H9 (cell line): ENCODE data around the gene TPCN2. TPM values are rescaled to one million over a fixed set of nuclear protein-coding genes. Genes with fewer than 3 reads are reported as not detected.

Source experiments
- DNase-seq: peaks from one replicate; pipeline ENCODE4 v3.0.0-alpha.2; 2017
- H2AFZ ChIP-seq: one replicate; pipeline ENCODE4 v1.6.1; 2013; ENCODE audit warnings: mild to moderate bottlenecking, low read length, control low read depth, moderate library complexity
- H2AK5ac ChIP-seq: 2 replicates; pipeline ENCODE4 v1.6.1; 2013; ENCODE audit warnings: low read length, control low read depth, mixed read lengths; ENCODE audit not compliant: insufficient read length
- H2BK120ac ChIP-seq: one replicate; pipeline ENCODE4 v1.6.1; 2013; ENCODE audit warnings: low read depth, mild to moderate bottlenecking, low read length, control low read depth, inconsistent platforms; ENCODE audit not compliant: poor library complexity, severe bottlenecking
- H2BK12ac ChIP-seq: 2 replicates; pipeline ENCODE4 v1.6.1; 2013; ENCODE audit warnings: low read length, control low read depth, mixed read lengths, low read depth; ENCODE audit not compliant: insufficient read length
- H2BK15ac ChIP-seq: 2 replicates; pipeline ENCODE4 v1.6.1; 2013; ENCODE audit warnings: low read depth, low read length, control low read depth
- H2BK20ac ChIP-seq: one replicate; pipeline ENCODE4 v1.6.1; 2013; ENCODE audit warnings: low read depth, mild to moderate bottlenecking, low read length, control low read depth, inconsistent platforms; ENCODE audit not compliant: poor library complexity, severe bottlenecking
- H2BK5ac ChIP-seq: 2 replicates; pipeline ENCODE4 v1.6.1; 2013; ENCODE audit warnings: low read length, control low read depth, mixed read lengths; ENCODE audit not compliant: insufficient read length
- H3K14ac ChIP-seq: 2 replicates; pipeline ENCODE4 v1.6.1; 2013; ENCODE audit warnings: low read length, control low read depth; ENCODE audit not compliant: insufficient read depth
- H3K18ac ChIP-seq: 2 replicates; pipeline ENCODE4 v1.6.1; 2013; ENCODE audit warnings: low read depth, mild to moderate bottlenecking, mixed read lengths, low read length, control low read depth; ENCODE audit not compliant: insufficient read length
- H3K23ac ChIP-seq: 2 replicates; pipeline ENCODE4 v1.6.1; 2013; ENCODE audit warnings: low read length, control low read depth, mixed read lengths, low read depth; ENCODE audit not compliant: insufficient read length
- H3K23me2 ChIP-seq: 2 replicates; pipeline ENCODE4 v1.6.1; 2013; ENCODE audit warnings: low read depth, mild to moderate bottlenecking, mixed read lengths, low read length, control low read depth; ENCODE audit not compliant: insufficient read length, poor library complexity, severe bottlenecking
- H3K27ac ChIP-seq: 2 replicates; pipeline ENCODE4 v1.5.1; 2013; ENCODE audit warnings: low read length, control low read depth, mixed read lengths, low read depth; ENCODE audit not compliant: insufficient read length
- H3K27me3 ChIP-seq: 2 replicates; pipeline ENCODE4 v1.6.1; 2013; ENCODE audit warnings: low read length, control low read depth, inconsistent platforms; ENCODE audit not compliant: insufficient read depth
- H3K4ac ChIP-seq: 2 replicates; pipeline ENCODE4 v1.6.1; 2013; ENCODE audit warnings: low read depth, mild to moderate bottlenecking, control low read depth, inconsistent platforms, low read length, moderate library complexity
- H3K4me1 ChIP-seq: 2 replicates; pipeline ENCODE4 v1.6.1; 2013; ENCODE audit warnings: low read length, control low read depth, inconsistent platforms; ENCODE audit not compliant: insufficient read depth
- H3K4me2 ChIP-seq: 2 replicates; pipeline ENCODE4 v1.6.1; 2013; ENCODE audit warnings: low read length, control low read depth, mixed read lengths; ENCODE audit not compliant: insufficient read length, insufficient read depth
- H3K56ac ChIP-seq: 2 replicates; pipeline ENCODE4 v1.6.1; 2013; ENCODE audit warnings: low read depth, mild to moderate bottlenecking, mixed read lengths, low read length, control low read depth; ENCODE audit not compliant: insufficient read length
- H3K79me1 ChIP-seq: 2 replicates; pipeline ENCODE4 v1.6.1; 2013; ENCODE audit warnings: low read depth, mild to moderate bottlenecking, moderate library complexity, low read length, control low read depth, inconsistent platforms; ENCODE audit not compliant: insufficient read depth, poor library complexity, severe bottlenecking
- H3K79me2 ChIP-seq: 2 replicates; pipeline ENCODE4 v1.6.1; 2013; ENCODE audit warnings: low read length, control low read depth, inconsistent platforms; ENCODE audit not compliant: insufficient read depth
- H3K9ac ChIP-seq: 2 replicates; pipeline ENCODE4 v1.6.1; 2013; ENCODE audit warnings: low read length, control low read depth, mixed read lengths; ENCODE audit not compliant: insufficient read length; ENCODE audit errors: extremely low read depth
- H3K9me3 ChIP-seq: one replicate; pipeline ENCODE4 v1.6.1; 2013; ENCODE audit warnings: low read depth, low read length, inconsistent platforms; ENCODE audit not compliant: control insufficient read depth
- H3T11ph ChIP-seq: one replicate; pipeline ENCODE4 v1.6.1; 2013; ENCODE audit warnings: mild to moderate bottlenecking, low read length, control low read depth, inconsistent platforms
- H4K20me1 ChIP-seq: one replicate; pipeline ENCODE4 v1.6.1; 2013; ENCODE audit not compliant: control insufficient read depth, insufficient read length, insufficient read depth
- H4K5ac ChIP-seq: 2 replicates; pipeline ENCODE4 v1.6.1; 2013; ENCODE audit warnings: low read depth, mild to moderate bottlenecking, mixed read lengths, low read length, control low read depth; ENCODE audit not compliant: insufficient read length
- H4K8ac ChIP-seq: replicated peaks from 2 replicates; pipeline ENCODE4 v1.6.1; 2013; ENCODE audit warnings: low read length, control low read depth, mixed read lengths, low read depth; ENCODE audit not compliant: insufficient read length
- H4K91ac ChIP-seq: 2 replicates; pipeline ENCODE4 v1.6.1; 2013; ENCODE audit warnings: low read depth, mild to moderate bottlenecking, moderate library complexity, mixed read lengths, low read length, control low read depth; ENCODE audit not compliant: insufficient read length
- H3K27ac Mint-ChIP-seq, 3 experiments: 2 replicates in 2 of 3; 3 replicates in 1 of 3; pipeline ENCODE4 v1.8.0; 2020 to 2021; ENCODE audit warnings: mixed read lengths in 3 of 3, mild to moderate bottlenecking in 1 of 3, moderate library complexity in 1 of 3
- H3K27me3 Mint-ChIP-seq: 2 replicates; pipeline ENCODE4 v1.8.0; 2021; ENCODE audit warnings: low read depth, mild to moderate bottlenecking, moderate library complexity, mixed read lengths
- H3K36me3 Mint-ChIP-seq, 3 experiments: 2 replicates in 2 of 3; 3 replicates in 1 of 3; pipeline ENCODE4 v1.8.0; 2020 to 2021; ENCODE audit warnings: low read depth in 3 of 3, mixed read lengths in 3 of 3; ENCODE audit not compliant: insufficient read depth in 1 of 3
- H3K4me1 Mint-ChIP-seq, 2 experiments: 2 replicates each; pipeline ENCODE4 v1.8.0; 2020; ENCODE audit warnings: mixed read lengths in 2 of 2
- H3K4me3 Mint-ChIP-seq, 2 experiments: 2 replicates in 1 of 2; 3 replicates in 1 of 2; pipeline ENCODE4 v1.8.0; 2020 to 2021; ENCODE audit warnings: mild to moderate bottlenecking in 2 of 2, mixed read lengths in 2 of 2, moderate library complexity in 1 of 2
- H3K9me3 Mint-ChIP-seq, 2 experiments: 2 replicates in 1 of 2; 3 replicates in 1 of 2; pipeline ENCODE4 v1.8.0; 2020; ENCODE audit warnings: mild to moderate bottlenecking in 2 of 2, mixed read lengths in 2 of 2, moderate library complexity in 1 of 2
- CTCF ChIP-seq: fragments of 200-600 bp; sonication (generic); conservative IDR thresholded peaks from 3 replicates; pipeline ENCODE4 v1.8.0; 2021; ENCODE audit warnings: antibody characterized with exemption, mild to moderate bottlenecking
- WGBS: extraction: QIAGEN DNeasy Blood & Tissue Kit; methylation state at CpG from one replicate; pipeline ENCODE4 v1.1.7; 2013; ENCODE audit warnings: missing lambda C conversion rate, low lambda C conversion rate, mixed read lengths; ENCODE audit not compliant: insufficient read length; ENCODE audit errors: extremely low coverage; 5-methylcytosine and 5-hydroxymethylcytosine counted together
- total RNA-seq: library from RNA; stranded (reverse); gene quantifications from 2 replicates; pipeline ENCODE4 v1.2.1, GENCODE V29; 2021

Gene TPCN2
- total RNA-seq, 1 experiment from 2014 or later: 16.8 TPM

GRCh38 chr11:69159150-69159852, 110.6 kb downstream of the TPCN2 start:
- Histone ChIP-seq H2AFZ (no peak overlapping the region), H3K79me2 (no peaks in the 10 kb centered on the region), H3K9ac (no peak overlapping the region), H3K9me3 (no peaks in the 10 kb centered on the region), H3K4ac (no peak overlapping the region), H2BK12ac (no peak overlapping the region), H4K5ac (no peak overlapping the region), H3K56ac (no peak overlapping the region), H3K27me3 (no peaks in the 10 kb centered on the region), H4K8ac (no peak overlapping the region), H3T11ph (no peak overlapping the region), H3K14ac (no peak overlapping the region), H2BK120ac (no peak overlapping the region), H3K79me1 (no peaks in the 10 kb centered on the region), H2BK20ac (no peak overlapping the region), H2AK5ac (no peak overlapping the region), H3K27ac (no peak overlapping the region), H3K18ac (no peak overlapping the region), H2BK15ac (no peak overlapping the region; the same call in 1 of the 2 replicates), H4K91ac (no peak overlapping the region), H3K4me2 (no peak overlapping the region), H2BK5ac (no peak overlapping the region), H3K23ac (no peak overlapping the region), H3K4me1 (no peaks in the 10 kb centered on the region; the same call in 1 of the 2 replicates), H4K20me1 (no peaks in the 10 kb centered on the region), H3K23me2 (no peaks in the 10 kb centered on the region)
- Mint-ChIP-seq H3K9me3 (peaks cover 8 to 9% of the 10 kb centered on the region in 2 experiments; a peak in 4 of 5 replicates), H3K27me3 (peaks cover 2% of the 10 kb centered on the region), H3K27ac (peak overlapping the region in 1 of 3 experiments; percentile 53; a peak in 1 of 7 replicates), H3K36me3 (peaks cover 0 to 4% (median 0%) of the 10 kb centered on the region in 3 experiments; a peak in 3 of 7 replicates), H3K4me1 (peaks cover 0 to 5% of the 10 kb centered on the region in 2 experiments; a peak in 2 of 4 replicates), H3K4me3 (no peak overlapping the region)
- DNase-seq: no peak
- TF ChIP-seq CTCF: no peak
- no CpG with 5 or more reads among the region's 19 CpGs for WGBS
